T-cell (primary cell): ENCODE measurements around the gene DOCK9. TPM values are rescaled to one million over a fixed set of nuclear protein-coding genes. Genes with fewer than 3 reads are reported as not detected.
A peak's percentile ranks its signal among the peaks of the same experiment; 100 is the strongest.

Experiments used
- ATAC-seq, 4 experiments: fragments of 200-7000 bp in 3 of 4; fragments of 150-1000 bp in 1 of 4; cut with Tn5 transposase; replicated peaks in 1 of 4; 1 replicate in 3 of 4; 2 replicates in 1 of 4; pipeline ENCODE4 v1.10.0; 2021; ENCODE audit warnings: moderate library complexity in 3 of 4, mild to moderate bottlenecking in 2 of 4, moderate number of reproducible peaks in 1 of 4
- CTCF ChIA-PET, 2 donors: fragments of 300-600 bp; sonication (Branson Sonifier 250); formaldehyde crosslinking; loops; one replicate each; lab custom pipeline; 2022; ENCODE audit warnings: antibody characterized with exemption in 2 of 2; lab: Charles Lee
- POLR2A ChIA-PET, 2 donors: fragments of 300-600 bp; sonication (Branson Sonifier 250); formaldehyde crosslinking; loops; one replicate each; lab custom pipeline; 2022; ENCODE audit warnings: antibody characterized with exemption in 2 of 2; lab: Charles Lee
- DNase-seq, 35 experiments: peaks; one replicate each; pipeline versions ENCODE4 v3.0.0 to v3.0.0-alpha.2; 2013 to 2023
- H3K27ac ChIP-seq: one replicate; pipeline ENCODE4 v1.5.1; 2013; ENCODE audit warnings: low read length
- H3K27me3 ChIP-seq, 2 experiments: replicated peaks in 1 of 2; 1 replicate in 1 of 2; 2 replicates in 1 of 2; pipeline versions ENCODE4 v1.6.1 to v1.7.0; 2013; ENCODE audit warnings: low read length in 1 of 2, mixed read lengths in 1 of 2; ENCODE audit not compliant: control insufficient read depth in 2 of 2, insufficient read depth in 2 of 2; ENCODE audit errors: extremely low read depth in 1 of 2
- H3K36me3 ChIP-seq, 2 donors: 1 replicate in 1 of 2; 2 replicates in 1 of 2; pipeline versions ENCODE4 v1.6.1 to v1.7.0; 2013; ENCODE audit warnings: low read length in 1 of 2; ENCODE audit not compliant: control insufficient read depth in 2 of 2, insufficient read depth in 1 of 2; ENCODE audit errors: extremely low read depth in 1 of 2
- H3K4me1 ChIP-seq, 2 experiments: 1 replicate in 1 of 2; 2 replicates in 1 of 2; pipeline versions ENCODE4 v1.6.1 to v1.7.0; 2013; ENCODE audit warnings: low read length in 2 of 2, mixed read lengths in 1 of 2; ENCODE audit not compliant: insufficient read depth in 2 of 2, control insufficient read depth in 1 of 2; ENCODE audit errors: extremely low read depth in 1 of 2
- H3K4me3 ChIP-seq, 2 donors: 1 replicate in 1 of 2; 2 replicates in 1 of 2; pipeline versions ENCODE4 v1.5.1 to v1.7.0; 2013; ENCODE audit warnings: mild to moderate bottlenecking in 2 of 2, low read length in 1 of 2, moderate library complexity in 1 of 2; ENCODE audit not compliant: control insufficient read depth in 1 of 2; ENCODE audit errors: extremely low read depth in 1 of 2
- H3K9me3 ChIP-seq: 2 replicates; pipeline ENCODE4 v1.7.0; 2013
- H3K27ac Mint-ChIP-seq, 2 donors: one replicate each; pipeline ENCODE4 v1.8.0; 2020 to 2021; ENCODE audit warnings: mild to moderate bottlenecking in 2 of 2, mixed read lengths in 2 of 2
- H3K27me3 Mint-ChIP-seq, 2 donors: one replicate each; pipeline ENCODE4 v1.8.0; 2021 to 2022; ENCODE audit warnings: mixed read lengths in 2 of 2
- H3K36me3 Mint-ChIP-seq: one replicate; pipeline ENCODE4 v1.8.0; 2021; ENCODE audit warnings: mixed read lengths
- H3K4me1 Mint-ChIP-seq, 3 donors: one replicate each; pipeline ENCODE4 v1.8.0; 2020 to 2022; ENCODE audit warnings: mixed read lengths in 3 of 3, mild to moderate bottlenecking in 1 of 3
- H3K4me3 Mint-ChIP-seq, 3 donors: one replicate each; pipeline ENCODE4 v1.8.0; 2020 to 2022; ENCODE audit warnings: mild to moderate bottlenecking in 3 of 3, mixed read lengths in 3 of 3, moderate library complexity in 3 of 3
- H3K9me3 Mint-ChIP-seq, 3 donors: one replicate each; pipeline ENCODE4 v1.8.0; 2020 to 2022; ENCODE audit warnings: mixed read lengths in 3 of 3
- WGBS: methylation state at CpG from one replicate; pipeline ENCODE4 v1.1.5; 2013; ENCODE audit warnings: missing lambda C conversion rate; ENCODE audit not compliant: insufficient coverage; 5-methylcytosine and 5-hydroxymethylcytosine counted together
- total RNA-seq, 35 experiments: library from RNA in 6 of 35; stranded (reverse) in 6 of 35; fragments of 120-200 nt in 1 of 35; gene quantifications; one replicate each; pipeline versions ENCODE4 v1.2.1 to v1.2.4 and lab custom pipeline; 2013 to 2026

The DOCK9 gene
- total RNA-seq, 5 donors from 2014 or later (not counting 1 experiment from before 2014, with no cell fraction given) = 96.2 to 170 (median 162) TPM

- ATAC-seq (no peak), DNase-seq (no peak)
- ChIA-PET POLR2A (interaction anchor here in 1 of 2 donors (0.7 kb wide), 1 partner anchor 87 kb away, joined by 3 read pairs; no protein-coding TSS in a partner anchor), CTCF (no interaction called here)
- no peaks in the 10 kb centered on the region for H3K27me3 Mint-ChIP-seq
- H3K4me1 Mint-ChIP-seq = peaks cover 7 to 14% (median 8%) of the 10 kb centered on the region in 3 donors
- peaks cover 51% of the 10 kb centered on the region for H3K36me3 Mint-ChIP-seq
- H3K4me3 Mint-ChIP-seq = no peak overlapping the region
- H3K27ac ChIP-seq = no peak overlapping the region
- no peaks in the 10 kb centered on the region for H3K9me3 Mint-ChIP-seq
- peak overlapping the region in 1 of 2 donors; percentile 17 for H3K27ac Mint-ChIP-seq
- WGBS = no CpG with 5 or more reads among the region's 5 CpGs
- peaks cover 8 to 49% of the 10 kb centered on the region in 2 donors for H3K36me3 ChIP-seq
- no peaks in the 10 kb centered on the region for H3K27me3 ChIP-seq
- H3K4me3 ChIP-seq = no peak overlapping the region
- no peaks in the 10 kb centered on the region for H3K4me1 ChIP-seq
- H3K9me3 ChIP-seq = no peaks in the 10 kb centered on the region
These were observed 86.9 kb downstream of the DOCK9 start for GRCh38 chr13:98890925-98891324.

GRCh38 chr13:98890186-98890585 lies 87.7 kb downstream of the DOCK9 start:
- Mint-ChIP-seq H3K36me3 (peaks cover 52% of the 10 kb centered on the region), H3K4me1 (peaks cover 7 to 14% (median 8%) of the 10 kb centered on the region in 3 donors), H3K27me3 (no peaks in the 10 kb centered on the region), H3K27ac (peak overlapping the region; percentile 53 to 60), H3K9me3 (no peaks in the 10 kb centered on the region), H3K4me3 (no peak overlapping the region)
- no peak overlapping the region for H3K27ac ChIP-seq
- H3K4me1 ChIP-seq = no peaks in the 10 kb centered on the region
- ChIA-PET CTCF (no interaction called here), POLR2A (no interaction called here)
- WGBS = 41% methylated on average over 7 of the region's 8 CpGs
- no peaks in the 10 kb centered on the region for H3K9me3 ChIP-seq
- no peaks in the 10 kb centered on the region for H3K27me3 ChIP-seq
- no peak for DNase-seq
- H3K36me3 ChIP-seq = peaks cover 8 to 56% of the 10 kb centered on the region in 2 donors
- ATAC-seq = no peak
- no peak overlapping the region for H3K4me3 ChIP-seq

GRCh38 chr13:98889419-98890085 lies 88.3 kb downstream of the DOCK9 start:
- Mint-ChIP-seq H3K27me3 (no peaks in the 10 kb centered on the region), H3K9me3 (no peaks in the 10 kb centered on the region), H3K4me1 (peaks cover 7 to 14% (median 8%) of the 10 kb centered on the region in 3 donors), H3K4me3 (no peak overlapping the region), H3K36me3 (peaks cover 56% of the 10 kb centered on the region), H3K27ac (peak overlapping the region in 1 of 2 donors; percentile 8)
- H3K4me3 ChIP-seq = no peak overlapping the region
- CTCF ChIA-PET = no interaction called here
- H3K36me3 ChIP-seq = peaks cover 8 to 63% of the 10 kb centered on the region in 2 donors
- ATAC-seq (no peak), DNase-seq (no peak)
- no peaks in the 10 kb centered on the region for H3K27me3 ChIP-seq
- WGBS = 60% methylated on average over 1 of the region's 4 CpGs
- no peak overlapping the region for H3K27ac ChIP-seq
- no peaks in the 10 kb centered on the region for H3K4me1 ChIP-seq
- no peaks in the 10 kb centered on the region for H3K9me3 ChIP-seq
- POLR2A ChIA-PET = no interaction called here

GRCh38 chr13:98888890-98889279 lies 89.0 kb downstream of the DOCK9 start:
- Histone ChIP-seq H3K36me3 (peaks cover 8 to 66% of the 10 kb centered on the region in 2 donors), H3K27me3 (no peaks in the 10 kb centered on the region), H3K4me1 (no peaks in the 10 kb centered on the region), H3K4me3 (no peak overlapping the region), H3K9me3 (no peaks in the 10 kb centered on the region), H3K27ac (no peak overlapping the region)
- Mint-ChIP-seq H3K9me3 (no peaks in the 10 kb centered on the region), H3K27ac (no peak overlapping the region), H3K36me3 (peaks cover 62% of the 10 kb centered on the region), H3K4me1 (peaks cover 7 to 14% (median 8%) of the 10 kb centered on the region in 3 donors), H3K27me3 (no peaks in the 10 kb centered on the region), H3K4me3 (no peak overlapping the region)
- DNase-seq (no peak), ATAC-seq (no peak)
- ChIA-PET CTCF (no interaction called here), POLR2A (no interaction called here)
- WGBS = no CpG with 5 or more reads among the region's 3 CpGs

- H3K27ac Mint-ChIP-seq = no peak overlapping the region
- H3K9me3 Mint-ChIP-seq = no peaks in the 10 kb centered on the region
- peaks cover 64% of the 10 kb centered on the region for H3K36me3 Mint-ChIP-seq
- peaks cover 7 to 14% (median 8%) of the 10 kb centered on the region in 3 donors for H3K4me1 Mint-ChIP-seq
- ChIA-PET POLR2A (no interaction called here), CTCF (no interaction called here)
- no peaks in the 10 kb centered on the region for H3K4me1 ChIP-seq
- DNase-seq (no peak), ATAC-seq (no peak)
- no peaks in the 10 kb centered on the region for H3K9me3 ChIP-seq
- no peak overlapping the region for H3K4me3 ChIP-seq
- no peaks in the 10 kb centered on the region for H3K27me3 ChIP-seq
- H3K4me3 Mint-ChIP-seq = no peak overlapping the region
- H3K36me3 ChIP-seq = peaks cover 8 to 66% of the 10 kb centered on the region in 2 donors
- 100% methylated on average over 2 of the region's 6 CpGs for WGBS
- no peak overlapping the region for H3K27ac ChIP-seq
- H3K27me3 Mint-ChIP-seq = no peaks in the 10 kb centered on the region
These were observed 89.5 kb downstream of the DOCK9 start for GRCh38 chr13:98888222-98888889.

- POLR2A ChIA-PET = interaction anchor here in 1 of 2 donors (0.6 kb wide), 1 partner anchor 69 kb away, joined by 3 read pairs; no protein-coding TSS in a partner anchor
- Mint-ChIP-seq H3K36me3 (peaks cover 67% of the 10 kb centered on the region), H3K27me3 (no peaks in the 10 kb centered on the region), H3K9me3 (no peaks in the 10 kb centered on the region), H3K4me3 (no peak overlapping the region), H3K4me1 (peaks cover 5 to 8% (median 7%) of the 10 kb centered on the region in 3 donors), H3K27ac (no peak overlapping the region)
- Histone ChIP-seq H3K4me1 (no peaks in the 10 kb centered on the region), H3K9me3 (no peaks in the 10 kb centered on the region), H3K4me3 (no peak overlapping the region), H3K27ac (no peak overlapping the region), H3K27me3 (no peaks in the 10 kb centered on the region), H3K36me3 (peaks cover 4 to 69% of the 10 kb centered on the region in 2 donors)
- DNase-seq (no peak), ATAC-seq (no peak)
- CTCF ChIA-PET = no interaction called here
- 100% methylated on average over 6 of the region's 9 CpGs for WGBS
These were observed 91.2 kb downstream of the DOCK9 start for GRCh38 chr13:98886587-98887230.
